NOMO-1 treated with dmso at 0.1 percent for 144 hours (cell line): ENCODE data around the gene GPR68.
A peak's percentile ranks its signal among the peaks of the same experiment; 100 is the strongest.
"Not testable (repeated sequence)": the region's sequence is repeated elsewhere in the genome, so short reads cannot be mapped to it uniquely, and the experiment has no call there.

Experiments used
- DNase-seq: peaks from one replicate; lab custom pipeline; 2025; ENCODE audit not compliant: unreplicated experiment; lab: John Stamatoyannopoulos, UW

The GPR68 gene

DNA sequence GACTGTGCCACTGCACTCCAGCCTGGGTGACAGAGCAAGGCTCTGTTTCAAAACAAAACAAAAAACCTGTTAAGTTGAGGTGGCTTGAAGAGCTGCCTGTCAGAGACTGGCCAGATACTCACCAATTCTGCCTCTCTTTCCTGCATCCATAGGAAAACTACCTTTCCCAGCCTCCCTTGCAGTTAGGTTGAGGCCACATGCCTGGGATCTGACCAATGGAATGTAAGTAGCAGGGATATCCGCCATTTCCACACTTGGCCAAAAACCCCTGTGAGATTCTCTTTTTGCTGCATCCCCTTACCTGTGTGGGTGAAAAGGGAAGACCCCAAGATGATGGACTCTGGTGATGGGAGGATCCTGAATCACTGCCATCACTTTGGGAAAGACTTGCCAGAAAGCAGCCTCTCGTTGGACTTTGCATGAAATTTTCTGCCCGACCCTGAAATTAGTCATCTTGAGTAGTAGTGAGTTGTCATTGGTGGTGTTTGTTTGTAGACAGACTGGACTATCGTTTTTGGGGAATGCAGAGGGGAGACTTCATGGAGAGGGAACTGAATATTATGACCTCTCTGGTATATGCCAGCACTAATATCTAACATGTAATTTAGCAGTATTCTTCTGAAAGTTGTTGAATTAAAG lies 14.0 kb downstream of the GPR68 start:
- DNase-seq, result no peak

DNA sequence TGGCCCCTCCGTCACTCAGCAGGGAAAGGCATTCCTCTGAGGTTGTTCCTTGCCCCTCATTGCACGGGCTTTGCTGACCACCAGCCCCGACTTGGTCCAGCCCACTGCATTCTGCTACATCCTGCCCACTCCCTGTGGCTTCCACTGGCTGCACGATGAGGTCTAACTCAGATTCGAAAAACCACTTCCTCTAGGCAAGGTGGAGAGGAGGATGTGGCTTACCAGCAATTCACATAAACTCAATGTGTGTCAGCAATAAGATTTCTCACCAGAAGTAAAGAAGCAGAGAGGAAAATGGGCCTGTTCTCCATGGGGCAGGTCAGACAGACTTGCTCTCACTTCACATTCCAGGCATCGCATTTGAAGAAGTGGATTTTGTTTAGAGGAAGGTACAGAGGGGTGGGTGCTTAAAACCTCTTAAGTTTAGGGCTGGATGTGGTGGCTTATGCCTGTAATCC lies 14.7 kb downstream of the GPR68 start:
- peak; percentile 89 for DNase-seq

DNA sequence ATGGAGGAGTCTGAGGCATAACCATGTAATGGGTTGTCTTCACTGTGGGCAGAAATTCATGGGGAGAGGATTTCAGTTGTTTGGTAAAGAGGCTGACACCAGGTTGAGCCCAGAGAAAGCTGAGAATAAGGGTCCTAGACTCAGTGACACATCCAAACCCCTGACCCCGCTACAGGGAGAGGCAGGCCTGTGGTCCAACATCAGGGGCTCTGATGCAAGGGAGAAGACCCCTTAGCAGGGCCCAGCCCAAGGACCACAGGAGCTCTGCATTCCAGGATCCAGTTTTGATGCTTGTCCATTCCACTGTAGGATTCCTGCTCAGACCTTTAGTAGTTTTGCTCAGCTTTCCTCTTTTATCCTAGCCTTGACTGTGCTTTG lies 15.5 kb downstream of the GPR68 start:
- no peak for DNase-seq

DNA sequence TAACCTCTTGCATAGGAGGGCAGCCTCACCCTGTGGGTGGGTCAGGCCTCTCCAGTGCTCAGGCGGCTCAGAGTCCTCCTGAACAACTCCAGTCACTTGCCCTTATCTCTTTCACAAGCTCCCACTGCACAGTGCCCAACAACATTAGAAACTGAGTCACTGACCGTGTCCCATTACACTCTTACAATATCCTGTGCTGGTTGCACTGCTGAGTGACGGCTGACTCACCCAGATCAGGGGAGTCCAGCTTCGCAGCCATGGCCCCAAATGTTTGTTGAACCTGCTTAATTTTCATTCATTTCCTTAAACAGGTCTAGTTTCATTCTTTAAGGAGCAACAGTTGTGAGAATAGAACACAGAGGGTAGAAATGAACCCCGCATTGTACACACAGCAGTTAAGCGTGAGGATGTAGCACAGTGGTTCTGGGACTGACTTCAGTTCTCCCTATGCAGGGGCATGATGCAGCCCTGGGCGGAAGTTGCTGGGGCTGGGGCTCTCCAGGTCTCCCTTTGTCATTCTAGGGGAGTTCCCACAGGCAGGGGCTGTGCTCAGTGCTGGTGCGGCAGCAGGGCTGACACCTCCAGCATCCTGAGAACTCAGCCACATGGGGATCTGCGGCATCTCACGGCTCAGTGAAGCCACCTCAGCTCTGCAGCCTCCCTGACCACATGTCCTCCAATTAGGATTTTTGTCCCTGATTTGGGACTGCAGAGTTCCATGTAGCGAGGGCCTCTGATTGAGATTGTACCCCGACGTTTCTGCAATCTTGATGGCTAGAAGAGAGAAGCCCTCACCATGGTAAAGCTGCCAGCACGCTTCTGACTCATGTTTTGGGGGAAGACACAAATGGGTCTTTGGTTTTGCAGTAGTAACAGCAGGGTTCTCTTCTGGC lies 16.1 kb downstream of the GPR68 start:
- no peak for DNase-seq

DNA sequence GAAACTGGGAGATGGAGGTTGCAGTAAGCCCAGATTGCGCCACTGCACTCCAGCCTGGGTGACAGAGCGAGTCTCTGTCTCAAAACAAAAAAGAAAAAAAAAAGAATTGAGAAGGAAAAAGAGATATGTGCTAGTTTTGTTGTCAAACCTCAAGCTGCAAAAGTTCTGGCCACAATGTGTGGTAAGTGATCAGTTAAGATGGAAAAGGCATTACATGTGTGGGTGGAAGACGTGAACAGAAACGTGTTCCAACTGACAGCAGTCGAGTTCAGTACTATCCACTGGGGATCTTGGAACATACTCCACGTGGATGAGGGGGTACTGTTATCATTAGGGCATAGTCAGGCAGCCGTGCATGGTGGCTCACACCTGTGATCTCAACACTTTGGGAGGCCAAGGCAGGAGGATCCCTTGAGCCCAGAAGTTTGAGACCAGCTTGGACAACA lies 17.3 kb downstream of the GPR68 start:
- no peak for DNase-seq

DNA sequence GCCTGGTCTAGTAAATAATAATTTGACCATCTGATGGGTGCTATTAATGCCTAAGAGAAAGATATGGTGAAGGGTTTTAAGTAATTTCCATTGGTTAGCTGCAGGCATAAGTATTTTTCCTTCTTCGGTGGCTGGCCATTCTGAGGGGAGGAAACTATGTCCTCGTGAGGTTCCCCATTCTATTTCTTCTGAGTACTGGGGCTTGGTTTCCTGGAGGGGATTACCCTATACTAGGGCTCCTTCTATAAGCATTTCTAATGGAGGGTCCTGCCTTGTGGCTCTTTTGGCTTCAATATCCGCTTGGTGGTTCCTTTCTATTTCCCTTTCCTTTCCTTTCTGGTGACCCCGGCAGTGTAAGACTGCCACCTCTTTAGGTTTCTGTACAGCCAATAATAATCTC lies 18.1 kb downstream of the GPR68 start:
- not testable (repeated sequence) for DNase-seq

DNA sequence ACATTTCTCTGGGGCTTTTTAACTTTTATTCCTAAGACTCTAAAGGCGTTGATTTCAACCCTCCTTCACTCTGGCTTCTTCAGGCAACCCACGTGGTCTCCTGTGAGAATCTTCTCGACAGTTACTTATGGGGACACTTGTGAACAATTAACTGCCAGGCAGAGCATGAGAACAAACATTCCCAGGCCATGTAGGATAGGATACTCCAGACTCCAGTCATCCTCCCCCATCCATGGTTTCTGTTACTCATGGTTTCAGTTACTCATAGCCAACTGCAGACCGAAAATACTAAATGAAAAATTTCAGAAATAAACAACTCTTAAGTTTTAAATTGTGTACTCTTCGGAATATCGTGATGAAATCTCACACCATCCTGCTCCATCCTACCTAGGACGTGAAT lies 19.5 kb downstream of the GPR68 start:
- no peak for DNase-seq

DNA sequence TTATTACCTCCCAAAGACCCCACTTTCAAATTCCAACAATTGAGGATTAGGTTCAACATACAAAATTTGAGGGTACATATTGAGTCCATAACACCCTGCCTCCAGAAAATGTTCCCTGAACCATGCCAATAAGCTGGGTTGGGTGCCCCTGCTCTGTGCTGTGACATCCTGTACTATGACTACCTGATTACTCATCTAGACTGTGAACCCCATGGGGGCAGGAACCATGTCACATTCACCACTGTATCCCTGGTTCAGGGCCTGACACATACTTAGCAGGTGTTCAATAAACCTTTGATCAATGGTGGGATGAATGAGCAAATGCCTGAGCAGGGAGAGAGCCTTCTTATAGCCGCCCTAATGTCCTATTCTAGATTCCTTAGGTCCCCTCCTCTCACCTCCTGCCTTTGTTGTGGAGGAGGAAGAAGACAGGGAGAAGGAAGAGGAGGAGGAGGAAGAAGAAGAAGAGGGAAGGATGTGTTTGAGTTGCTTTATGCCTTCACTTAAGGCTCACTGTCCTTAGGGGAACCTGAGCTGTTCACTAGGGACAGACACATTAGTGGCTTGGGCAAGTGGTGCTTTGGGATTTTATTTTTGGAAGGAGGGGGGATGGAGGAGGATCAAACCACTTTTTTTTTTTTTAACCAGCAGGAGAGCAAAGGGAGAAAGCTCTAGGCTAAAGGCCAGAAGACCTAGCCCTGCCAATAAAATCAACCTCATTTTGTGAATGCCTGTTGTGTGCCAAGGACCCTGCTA lies 21.3 kb downstream of the GPR68 start:
- no peak for DNase-seq

DNA sequence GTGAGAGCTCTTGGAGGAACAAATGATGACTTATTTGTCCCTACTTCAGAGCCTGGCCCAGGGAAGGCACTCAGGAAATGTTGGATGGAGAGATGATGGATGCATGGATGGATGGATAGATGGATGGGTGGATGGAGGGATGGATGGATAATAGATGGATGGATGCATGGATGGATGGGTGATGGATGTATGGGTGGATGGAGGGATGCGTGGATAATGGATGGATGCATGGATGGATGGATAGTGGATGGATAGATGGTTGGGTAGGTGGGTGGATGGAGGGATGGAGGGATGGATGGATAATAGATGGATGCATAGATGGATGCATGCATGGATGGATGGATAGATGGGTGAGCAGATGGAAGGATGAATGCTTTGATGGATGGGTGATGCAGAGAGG lies 23.2 kb downstream of the GPR68 start:
- DNase-seq, result no peak

DNA sequence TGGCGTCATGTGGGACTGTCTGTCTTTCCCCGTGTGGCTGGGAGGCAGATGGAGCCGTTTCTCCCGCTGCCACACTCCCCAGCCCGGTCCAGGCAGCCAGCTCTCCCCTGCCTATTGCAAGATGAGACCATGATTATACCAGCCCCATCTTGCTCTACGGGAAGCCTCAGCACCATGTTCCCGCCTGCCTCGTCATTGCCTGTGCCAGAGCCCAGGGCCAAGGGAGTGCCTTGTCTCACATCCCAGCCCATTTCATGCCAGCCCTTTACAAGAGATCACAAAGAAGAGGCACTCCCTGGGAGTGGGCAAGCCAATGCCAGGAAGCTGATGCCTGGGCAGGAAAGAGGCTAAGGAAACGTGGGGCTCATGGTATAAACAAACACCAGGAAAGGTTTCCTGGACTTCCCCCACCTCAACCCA lies 23.9 kb downstream of the GPR68 start:
- no peak for DNase-seq

DNA sequence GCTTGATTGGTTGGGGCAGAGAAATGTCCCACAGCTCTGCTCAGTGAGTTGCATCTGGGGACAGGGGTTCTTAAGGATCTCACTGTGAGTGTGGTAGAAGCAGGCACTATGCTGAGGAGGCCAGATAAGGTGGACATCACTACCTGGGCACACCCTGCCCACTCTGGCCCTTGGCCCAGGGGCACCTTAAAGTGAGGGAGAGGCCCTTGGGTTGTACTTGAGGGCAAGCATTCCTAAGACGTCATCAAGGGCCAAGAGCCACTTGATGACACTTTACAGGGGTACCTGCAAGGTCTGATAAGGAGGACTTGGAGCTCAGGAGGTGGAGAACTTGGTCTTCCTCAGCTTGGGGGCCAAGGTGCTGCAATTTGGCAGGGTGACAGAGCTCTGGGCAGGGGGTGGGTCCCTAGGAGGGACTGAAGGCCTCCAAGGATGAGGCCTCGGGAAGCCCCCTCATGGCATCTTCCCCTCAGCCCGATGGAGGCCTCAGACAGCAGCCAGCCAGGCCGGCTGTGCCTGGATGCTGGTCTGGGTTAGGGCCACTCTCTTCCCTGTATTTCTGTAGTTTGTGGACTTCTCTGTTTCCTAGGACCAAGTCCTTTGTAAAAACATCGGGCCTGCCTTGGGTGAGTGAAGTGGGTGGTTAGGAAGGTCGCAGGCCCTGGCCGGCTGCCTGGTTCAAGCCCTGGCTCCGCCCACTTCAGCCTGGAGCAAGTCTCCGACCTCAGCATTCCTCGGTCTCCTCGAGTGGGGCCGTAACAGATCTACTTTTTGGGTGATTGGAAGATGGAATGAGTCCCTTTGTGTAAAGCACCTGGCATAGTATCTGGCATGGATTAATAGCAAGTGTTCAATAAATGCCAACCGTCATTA lies 24.8 kb downstream of the GPR68 start:
- no peak for DNase-seq

DNA sequence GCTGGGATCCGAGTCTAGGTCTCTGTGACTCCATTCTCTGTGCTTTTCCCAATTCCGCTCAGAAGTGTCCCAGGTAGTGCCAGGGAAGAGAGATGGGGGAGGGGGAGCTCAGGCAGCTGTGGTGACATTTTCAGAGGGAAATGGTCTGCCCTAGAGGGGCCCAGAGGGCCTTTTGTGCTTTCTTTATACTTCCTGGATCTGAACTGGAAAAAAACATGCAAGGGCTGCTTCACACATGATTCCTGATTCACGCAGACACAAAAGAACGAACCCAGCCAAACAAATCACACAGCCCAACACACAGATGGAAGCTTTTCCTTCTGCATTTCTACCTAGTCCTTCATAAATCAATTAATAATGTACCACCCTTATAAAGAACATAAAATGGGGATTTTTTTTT lies 26.5 kb downstream of the GPR68 start:
- DNase-seq, result no peak

DNA sequence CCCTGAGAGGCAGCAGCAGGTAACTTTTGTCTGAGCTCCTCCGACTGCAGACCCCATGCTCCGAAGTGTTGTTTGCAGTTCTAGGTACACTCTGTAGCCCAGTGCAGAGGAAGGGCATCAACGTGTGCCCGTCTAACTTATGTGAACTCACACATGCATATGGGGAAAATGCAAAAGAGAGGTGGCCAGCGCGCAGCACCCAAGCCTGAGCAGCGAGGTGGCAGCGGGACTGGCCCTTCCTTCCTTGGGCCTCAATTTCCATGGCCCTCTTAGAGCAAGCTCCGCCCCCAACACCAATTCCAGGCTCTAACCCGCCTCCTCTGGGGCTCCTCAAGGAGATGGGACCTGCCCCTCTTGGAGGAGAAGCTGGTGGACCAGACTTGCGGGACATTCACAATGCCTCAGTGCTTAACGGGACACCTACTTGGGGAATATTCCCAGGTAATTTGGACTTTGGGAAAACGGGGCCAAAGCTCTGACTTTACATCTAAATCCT lies 27.7 kb downstream of the GPR68 start:
- no peak for DNase-seq

DNA sequence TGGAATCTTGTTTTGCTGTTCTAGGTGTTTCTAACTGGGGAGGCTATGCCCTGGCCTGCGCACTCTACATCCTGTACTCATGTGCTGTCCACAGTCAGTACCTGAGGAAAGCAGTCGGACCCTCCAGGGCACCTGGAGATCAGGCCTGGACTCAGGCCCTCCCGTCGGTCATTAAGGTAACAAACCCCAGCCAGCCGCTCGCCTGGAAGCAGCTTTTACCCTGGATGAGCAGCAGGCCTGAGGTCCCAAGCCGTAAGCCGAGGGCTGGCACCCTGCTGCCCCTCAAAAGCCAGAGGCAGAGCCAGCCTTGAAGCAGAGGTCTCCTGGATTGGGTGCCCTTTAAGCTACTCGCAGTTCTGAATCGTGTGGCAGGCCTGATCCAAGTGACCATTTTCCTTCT lies 29.1 kb downstream of the GPR68 start:
- DNase-seq, result no peak

DNA sequence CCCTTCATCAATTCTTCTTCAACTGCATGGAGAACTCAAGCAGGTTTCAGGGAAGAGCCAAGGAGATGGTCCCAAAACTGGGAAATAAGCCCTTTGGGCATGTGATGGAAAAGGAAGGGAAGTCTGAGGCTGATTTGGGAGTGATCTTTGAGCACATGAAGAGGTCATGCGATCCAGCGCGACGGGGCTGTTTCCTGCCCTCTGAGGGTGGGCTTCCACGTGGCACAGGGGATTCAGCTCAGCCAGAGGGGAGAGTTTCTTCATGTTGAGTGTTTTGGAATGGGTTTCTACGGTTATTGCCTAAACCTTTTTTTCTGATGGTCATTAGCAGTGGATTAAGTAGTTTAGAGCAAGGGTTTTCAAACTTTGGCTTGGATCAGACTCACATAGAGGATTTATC lies 30.2 kb downstream of the GPR68 start:
- no peak for DNase-seq

DNA sequence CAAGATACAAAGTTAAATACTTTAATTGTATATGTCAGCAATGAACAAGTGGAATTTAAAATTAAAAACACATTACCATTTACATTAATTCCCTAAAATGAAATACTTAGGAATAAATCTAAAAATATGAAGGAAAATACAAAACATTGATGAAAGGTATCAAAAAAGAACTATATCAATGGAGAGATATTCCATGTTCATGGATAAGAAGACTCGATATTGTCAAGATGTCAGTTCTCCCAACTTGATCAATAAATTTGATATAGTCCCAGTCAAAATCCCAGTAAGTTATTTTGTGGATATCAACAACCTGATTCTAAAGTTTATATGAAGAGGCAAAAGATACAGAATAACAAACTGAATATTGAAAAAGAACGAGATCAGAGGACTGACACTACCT lies 33.5 kb downstream of the GPR68 start:
- DNase-seq, result no peak

DNA sequence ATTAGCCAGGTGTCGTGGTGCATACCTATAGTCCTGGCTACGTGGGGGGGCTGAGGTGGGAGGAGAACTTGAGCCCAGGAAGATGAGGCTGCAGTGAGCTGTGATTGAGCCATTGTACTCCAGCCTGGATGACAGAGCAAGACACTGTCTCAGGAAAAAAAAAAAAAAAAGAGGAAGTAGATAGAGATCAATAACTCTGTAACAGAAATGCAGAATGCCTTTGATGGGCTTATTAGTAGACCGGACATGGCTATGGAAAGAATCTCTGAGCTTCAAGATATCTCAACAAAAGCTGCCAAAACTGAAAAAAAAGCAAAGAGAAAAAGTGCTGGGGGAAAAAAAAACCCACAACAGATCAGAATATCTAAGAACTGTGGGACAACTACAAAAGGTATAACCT lies 37.5 kb downstream of the GPR68 start:
- no peak for DNase-seq

DNA sequence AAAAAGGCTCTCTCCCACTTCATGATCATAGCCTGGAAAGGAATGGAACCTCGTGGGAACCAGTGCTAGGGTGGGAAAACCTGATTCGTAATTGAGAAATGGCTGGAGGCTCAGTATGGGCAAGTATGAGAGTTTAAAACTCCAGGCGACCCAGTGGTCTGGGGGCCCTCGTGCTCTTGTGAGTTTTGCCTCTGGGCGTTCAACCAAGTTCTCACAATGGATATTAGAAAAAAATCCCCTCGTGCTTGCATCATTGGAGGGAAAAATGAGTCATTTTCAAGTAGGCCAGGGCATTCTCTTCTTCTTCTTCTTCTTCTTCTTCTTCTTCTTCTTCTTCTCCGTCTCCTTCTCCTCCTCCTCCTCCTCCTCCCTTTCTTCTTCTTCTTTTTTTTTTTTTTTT lies 39.0 kb downstream of the GPR68 start:
- DNase-seq, result no peak

DNA sequence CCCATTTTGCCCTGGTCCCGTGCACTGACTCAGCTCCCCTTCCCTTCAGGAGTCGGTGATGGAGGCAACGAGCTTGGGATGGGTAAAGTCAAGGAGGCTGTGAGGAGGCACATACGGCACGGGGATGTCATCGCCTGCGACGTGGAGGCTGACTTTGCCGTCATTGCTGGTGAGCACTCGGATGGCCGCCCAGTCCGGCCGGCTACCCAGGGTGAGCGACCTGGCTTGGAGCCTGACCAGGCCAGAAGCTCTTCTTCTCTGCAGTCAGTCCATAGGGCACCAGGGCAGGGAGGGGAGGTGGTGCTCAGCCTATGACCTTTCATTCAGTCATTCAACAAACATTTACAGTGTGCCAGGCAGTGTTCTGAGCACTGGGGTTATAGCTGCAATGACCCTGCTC lies 39.8 kb downstream of the GPR68 start:
- no peak for DNase-seq

DNA sequence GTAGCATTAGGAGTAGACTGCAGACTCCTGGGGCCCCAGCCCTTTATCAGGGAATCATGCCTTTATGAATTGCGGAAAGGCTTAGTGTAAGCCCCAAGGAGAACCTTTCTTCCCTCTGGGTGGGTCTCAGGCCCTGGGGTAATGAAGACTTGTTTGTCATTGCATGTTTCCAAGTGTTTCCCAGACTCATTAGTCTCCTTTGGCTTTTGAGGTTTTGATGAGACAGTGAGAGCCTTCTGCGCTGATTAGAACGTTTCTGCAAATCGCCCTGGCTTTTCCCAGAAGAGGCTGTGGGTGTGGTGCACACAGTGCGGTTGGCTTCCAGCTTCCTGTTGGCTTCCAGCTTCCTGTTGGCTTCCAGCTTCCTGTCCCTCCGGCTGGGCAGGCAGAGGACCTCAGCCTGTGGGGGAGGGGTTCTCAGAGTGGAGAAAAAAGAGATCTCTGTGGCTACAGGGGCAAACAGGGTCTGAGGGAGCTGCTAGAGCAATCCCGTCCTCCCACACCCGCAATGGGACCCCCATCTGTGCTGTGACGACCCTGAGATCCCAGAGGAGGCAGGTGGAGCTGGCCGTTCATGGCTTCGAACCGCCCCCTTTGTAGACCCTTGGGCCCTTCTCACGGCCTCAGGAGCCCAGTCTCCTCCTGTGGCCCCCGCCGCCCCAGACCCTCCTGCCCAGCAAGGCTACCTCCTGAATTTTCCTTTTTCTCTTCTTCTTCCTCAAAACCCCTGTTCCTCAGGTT lies 42.1 kb downstream of the GPR68 start:
- DNase-seq, result no peak
